Pancreas (tissue), 10 donors: ENCODE data around the gene VMO1. TPM values are rescaled to one million over a fixed set of nuclear protein-coding genes. Genes with fewer than 3 reads are reported as not detected.

Source experiments
- ATAC-seq, 4 donors: fragments of 200-7000 bp; cut with Tn5 transposase; one replicate each; pipeline versions ENCODE4 v1.8.0 to v1.9.1; 2020; ENCODE audit warnings: mild to moderate bottlenecking in 4 of 4, moderate library complexity in 4 of 4
- DNase-seq, 6 donors: peaks; one replicate each; pipeline ENCODE4 v3.0.0-alpha.2; 2020
- FAIRE-seq: peaks from 2 replicates; lab custom pipeline; 2012; peaks lifted over from hg19 to GRCh38; lab: Jason Lieb, UNC
- H3K27ac ChIP-seq, 4 donors: fragments of 200-600 bp; sonication (generic); 1 replicate in 3 of 4; 2 replicates in 1 of 4; pipeline versions ENCODE4 v1.5.0 to v1.8.0; 2020
- H3K27me3 ChIP-seq, 4 donors: fragments of 200-600 bp; one replicate each; pipeline ENCODE4 v1.8.0; 2021
- H3K36me3 ChIP-seq, 3 donors: fragments of 200-600 bp; sonication (generic) in 1 of 3; one replicate each; pipeline versions ENCODE4 v1.5.0 to v1.8.0; 2020 to 2021
- H3K4me1 ChIP-seq, 3 donors: fragments of 200-600 bp; one replicate each; pipeline ENCODE4 v1.8.0; 2021
- H3K4me3 ChIP-seq, 4 donors: fragments of 200-600 bp; sonication (generic) in 2 of 4; one replicate each; pipeline versions ENCODE4 v1.5.0 to v1.8.0; 2020 to 2021
- H3K9me3 ChIP-seq, 4 donors: fragments of 200-600 bp; one replicate each; pipeline ENCODE4 v1.8.0; 2021
- CTCF ChIP-seq, 4 donors: fragments of 200-600 bp; sonication (generic) in 3 of 4; IDR thresholded peaks; one replicate each; pipeline versions ENCODE4 v1.5.0 to v1.8.0; 2021; ENCODE audit warnings: antibody characterized with exemption in 4 of 4
- WGBS, 2 donors: extraction: QIAGEN DNeasy Blood & Tissue Kit; methylation state at CpG; one replicate each; pipeline ENCODE4 v1.1.7; 2013; 5-methylcytosine and 5-hydroxymethylcytosine counted together
- intact Hi-C, 3 donors: fragments of 100-400 bp; cut with DNase I; formaldehyde crosslinking; loops; one replicate each; pipeline versions ENCODE4 v1.11.1 to v1.14.2; 2022
- polyA plus RNA-seq, 2 donors: library from polyadenylated mRNA; stranded (reverse); fragments of 200-250 nt; gene quantifications; one replicate each; pipeline ENCODE4 v1.2.3, GENCODE V29; 2013
- total RNA-seq, 6 donors: library from RNA; stranded (reverse); fragmentation: NEBNext Ultra II Directional in 4 of 6; extraction: Animal tissue kit (Norgen Biotek cat#: 25700) in 4 of 6; gene quantifications; one replicate each; pipeline versions ENCODE4 v1.2.1 to v1.2.4, GENCODE V29; 2021 to 2023
- donor health status: healthy with polysubstance abuse.
- donor health status: DM: no; HTN: no; CAD: no; lungs with moderate emphysema.
- donor health status: DM: no; HTN: no; CAD: no.
- donor health status: control.
- donor health status: control.
- donor health status: Bipolar disorder and iron deficiency.
- donor health status: DM: yes; HTN: yes; CAD: no.
- donor health status: DM: no; HTN: no; CAD: no.
- donor health status: DM: no; HTN: no; CAD: no.
- donor health status: DM: yes; HTN: yes; CAD: no.

The VMO1 gene
- total and polyA plus RNA-seq, 8 donors: 0.28 to 2.2 (median 1.2) TPM; not detected in 1

GRCh38 chr17:4777969-4778760, 8.0 kb downstream of the VMO1 start:
- no peak for FAIRE-seq
- no peak for TF ChIP-seq CTCF (IDR thresholded peaks at IDR 0.05)
- no peaks in the 10 kb centered on the region for H3K9me3 ChIP-seq
- H3K36me3 ChIP-seq: no peaks in the 10 kb centered on the region
- H3K27ac ChIP-seq: no peak overlapping the region
- ATAC-seq: no peak
- H3K4me3 ChIP-seq: no peak overlapping the region
- no peaks in the 10 kb centered on the region for H3K4me1 ChIP-seq
- intact Hi-C loops: no loop called here
- H3K27me3 ChIP-seq: peaks cover 0 to 7% (median 0%) of the 10 kb centered on the region in 4 donors
- no peak for DNase-seq
- 54 to 60% methylated on average over 9 of the region's 9 CpGs for WGBS, 2 donors

- peak in 1 of 4 donors; percentile 17 for ATAC-seq
- no peak for DNase-seq
- H3K9me3 ChIP-seq: no peaks in the 10 kb centered on the region
- H3K27me3 ChIP-seq: no peaks in the 10 kb centered on the region
- no peaks in the 10 kb centered on the region for H3K4me1 ChIP-seq
- intact Hi-C loops: no loop called here
- no peaks in the 10 kb centered on the region for H3K36me3 ChIP-seq
- WGBS, 2 donors: 66 to 71% methylated on average over 10 of the region's 10 CpGs
- TF ChIP-seq CTCF (IDR thresholded peaks at IDR 0.05): no peak
- no peak for FAIRE-seq
- no peak overlapping the region for H3K27ac ChIP-seq
- no peak overlapping the region for H3K4me3 ChIP-seq
These were observed 13.9 kb downstream of the VMO1 start for GRCh38 chr17:4772235-4772613.

- intact Hi-C loops: no loop called here
- ATAC-seq: peak; percentile 56 to 91 (median 84)
- peak in 5 of 6 donors; percentile 14 to 62 (median 43) for DNase-seq
- H3K9me3 ChIP-seq: no peaks in the 10 kb centered on the region
- H3K4me1 ChIP-seq: no peaks in the 10 kb centered on the region
- no peaks in the 10 kb centered on the region for H3K27me3 ChIP-seq
- 28 to 31% methylated on average over 13 of the region's 13 CpGs for WGBS, 2 donors
- H3K4me3 ChIP-seq: no peak within 1 kb of the TSS
- no peak within 1 kb of the TSS for H3K27ac ChIP-seq
- no peaks in the 10 kb centered on the region for H3K36me3 ChIP-seq
- no peak for TF ChIP-seq CTCF (IDR thresholded peaks at IDR 0.05)
- no peak for FAIRE-seq
These were observed 14.5 kb downstream of the VMO1 start, which contains the start of gene TM4SF5 for GRCh38 chr17:4771519-4772234. TM4SF5 (plus strand) TSS chr17:4771886; CDS start chr17:4771923, 37 bp downstream.

- no peak for DNase-seq
- no peaks in the 10 kb centered on the region for H3K4me1 ChIP-seq
- H3K36me3 ChIP-seq: no peaks in the 10 kb centered on the region
- no peak for ATAC-seq
- H3K27ac ChIP-seq: no peak overlapping the region
- intact Hi-C loops: no loop called here
- H3K9me3 ChIP-seq: no peaks in the 10 kb centered on the region
- FAIRE-seq: no peak
- WGBS, 2 donors: 89 to 90% methylated on average over 2 of the region's 2 CpGs
- H3K27me3 ChIP-seq: no peaks in the 10 kb centered on the region
- no peak for TF ChIP-seq CTCF (IDR thresholded peaks at IDR 0.05)
- no peak overlapping the region for H3K4me3 ChIP-seq
These were observed 16.5 kb downstream of the VMO1 start for GRCh38 chr17:4769628-4770027.
